MCF 10A (cell line): ENCODE measurements around the gene POLR1A. TPM values are rescaled to one million over a fixed set of nuclear protein-coding genes. Genes with fewer than 3 reads are reported as not detected.

ENCODE experiments used
- BruUV-seq: library from RNA; stranded (reverse); fragments of 400-500 nt; replicated peaks from 2 replicates; lab custom pipeline; 2021; lab: Mats Ljungman, UMichigan
- CTCF ChIA-PET: fragments of 300-600 bp; sonication (Branson Sonifier 250); formaldehyde crosslinking; extraction: SDS; loops from one replicate; lab custom pipeline; 2021; ENCODE audit warnings: antibody characterized with exemption, inconsistent platforms; lab: Yijun Ruan, JAX
- POLR2A ChIA-PET: fragments of 300-600, 350-650 bp; sonication (Branson Sonifier 250); formaldehyde crosslinking; extraction: SDS; loops from one replicate; lab custom pipeline; 2020; ENCODE audit warnings: antibody characterized with exemption, inconsistent platforms; lab: Yijun Ruan, JAX
- DNase-seq: peaks from one replicate; pipeline ENCODE4 v3.0.0-alpha.2; 2018; ENCODE audit not compliant: unreplicated experiment
- H3K27ac Mint-ChIP-seq: one replicate; pipeline ENCODE4 v1.8.0; 2022; ENCODE audit warnings: mild to moderate bottlenecking, low read depth, mixed read lengths; ENCODE audit not compliant: unreplicated experiment
- H3K27me3 Mint-ChIP-seq: one replicate; pipeline ENCODE4 v1.8.0; 2022; ENCODE audit warnings: mixed read lengths; ENCODE audit not compliant: insufficient read depth, unreplicated experiment
- H3K36me3 Mint-ChIP-seq: one replicate; pipeline ENCODE4 v1.8.0; 2022; ENCODE audit warnings: mild to moderate bottlenecking, moderate library complexity, mixed read lengths; ENCODE audit not compliant: insufficient read depth, unreplicated experiment
- H3K4me1 Mint-ChIP-seq: one replicate; pipeline ENCODE4 v1.8.0; 2022; ENCODE audit warnings: mixed read lengths; ENCODE audit not compliant: insufficient read depth, unreplicated experiment
- H3K4me3 Mint-ChIP-seq: one replicate; pipeline ENCODE4 v1.8.0; 2022; ENCODE audit warnings: mild to moderate bottlenecking, moderate library complexity, mixed read lengths; ENCODE audit not compliant: unreplicated experiment
- H3K9me3 Mint-ChIP-seq: one replicate; pipeline ENCODE4 v1.8.0; 2022; ENCODE audit warnings: mixed read lengths; ENCODE audit not compliant: unreplicated experiment
- intact Hi-C: fragments of 100-400 bp; cut with micrococcal nuclease; formaldehyde crosslinking; loops from 2 replicates; pipeline ENCODE4 v1.14.1; 2022
- total RNA-seq: library from RNA; stranded (reverse); gene quantifications from 2 replicates; pipeline ENCODE4 v1.2.3, GENCODE V29; 2022
- TF ChIP-seq, protein P1 (sequence below): fragments of 200-600 bp; IDR thresholded peaks from one replicate; pipeline ENCODE4 v1.8.0; 2022; ENCODE audit warnings: antibody characterized with exemption, mild to moderate bottlenecking; ENCODE audit not compliant: unreplicated experiment

Gene POLR1A
- total RNA-seq, 1 experiment from 2014 or later, result 52.7 TPM

GRCh38 chr2:86014493-86014892 is 91.2 kb downstream of the POLR1A start:
- CTCF ChIA-PET, result interaction anchor here (0.5 kb wide), 1 partner anchor 103 kb away, joined by 4 read pairs; no protein-coding TSS in a partner anchor
- Mint-ChIP-seq H3K4me3 (no peak overlapping the region), H3K9me3 (peaks cover 16% of the 10 kb centered on the region), H3K27ac (no peak overlapping the region), H3K4me1 (peaks cover 15% of the 10 kb centered on the region), H3K36me3 (peaks cover 8% of the 10 kb centered on the region), H3K27me3 (no peaks in the 10 kb centered on the region)
- DNase-seq, result no peak
- TF ChIP-seq, protein P1, sequence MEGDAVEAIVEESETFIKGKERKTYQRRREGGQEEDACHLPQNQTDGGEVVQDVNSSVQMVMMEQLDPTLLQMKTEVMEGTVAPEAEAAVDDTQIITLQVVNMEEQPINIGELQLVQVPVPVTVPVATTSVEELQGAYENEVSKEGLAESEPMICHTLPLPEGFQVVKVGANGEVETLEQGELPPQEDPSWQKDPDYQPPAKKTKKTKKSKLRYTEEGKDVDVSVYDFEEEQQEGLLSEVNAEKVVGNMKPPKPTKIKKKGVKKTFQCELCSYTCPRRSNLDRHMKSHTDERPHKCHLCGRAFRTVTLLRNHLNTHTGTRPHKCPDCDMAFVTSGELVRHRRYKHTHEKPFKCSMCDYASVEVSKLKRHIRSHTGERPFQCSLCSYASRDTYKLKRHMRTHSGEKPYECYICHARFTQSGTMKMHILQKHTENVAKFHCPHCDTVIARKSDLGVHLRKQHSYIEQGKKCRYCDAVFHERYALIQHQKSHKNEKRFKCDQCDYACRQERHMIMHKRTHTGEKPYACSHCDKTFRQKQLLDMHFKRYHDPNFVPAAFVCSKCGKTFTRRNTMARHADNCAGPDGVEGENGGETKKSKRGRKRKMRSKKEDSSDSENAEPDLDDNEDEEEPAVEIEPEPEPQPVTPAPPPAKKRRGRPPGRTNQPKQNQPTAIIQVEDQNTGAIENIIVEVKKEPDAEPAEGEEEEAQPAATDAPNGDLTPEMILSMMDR, result no peak
- POLR2A ChIA-PET, result no interaction called here
- intact Hi-C loops, result no loop called here
- BruUV-seq, result no TSS peak

GRCh38 chr2:86012007-86012712 is 93.5 kb downstream of the POLR1A start:
- Mint-ChIP-seq H3K4me3 (no peak overlapping the region), H3K36me3 (peaks cover 8% of the 10 kb centered on the region), H3K4me1 (peaks cover 2% of the 10 kb centered on the region), H3K27me3 (no peaks in the 10 kb centered on the region), H3K9me3 (peaks cover 24% of the 10 kb centered on the region), H3K27ac (no peak overlapping the region)
- ChIA-PET POLR2A (interaction anchor here (0.6 to 1.3 kb wide), 2 partner anchors 13 to 64 kb away, joined by 3 to 4 read pairs; no protein-coding TSS in a partner anchor), CTCF (interaction anchor here (0.6 kb wide), 2 partner anchors 68 to 693 kb away, joined by 3 to 4 read pairs; no protein-coding TSS in a partner anchor)
- no TSS peak for BruUV-seq
- intact Hi-C loops, result no loop called here
- no peak for DNase-seq
- TF ChIP-seq, protein P1, result no peak

DNA sequence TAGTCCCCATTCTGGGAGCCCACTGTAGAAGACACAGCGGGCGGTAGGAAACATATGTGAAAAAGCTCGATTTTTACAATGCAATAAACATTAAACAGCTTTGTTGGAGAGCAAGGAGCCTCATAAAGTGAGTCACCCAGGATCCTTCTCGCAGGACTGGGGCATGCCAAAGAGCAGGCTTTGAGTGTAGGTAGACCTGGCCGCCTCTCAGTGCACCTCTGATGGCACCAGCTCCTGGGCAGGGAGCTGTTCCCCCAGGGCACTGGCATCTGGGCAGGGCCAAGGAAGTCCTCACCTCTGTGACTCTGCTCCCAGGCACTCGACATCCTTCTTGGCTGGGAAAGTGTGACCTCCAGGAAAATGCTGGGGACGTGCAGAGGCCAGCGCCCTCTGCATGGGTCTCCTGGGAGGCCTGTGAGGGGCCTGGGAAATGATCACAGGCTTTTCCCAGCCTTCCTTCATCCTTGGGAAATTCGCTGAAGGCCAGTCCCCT is 94.2 kb downstream of the POLR1A start:
- POLR2A ChIA-PET, result interaction anchor here (0.6 to 1.3 kb wide), 3 partner anchors 12 to 64 kb away, joined by 3 to 4 read pairs (median 4); no protein-coding TSS in a partner anchor
- BruUV-seq, result no TSS peak
- intact Hi-C loops, result no loop called here
- Mint-ChIP-seq H3K27ac (no peak overlapping the region), H3K27me3 (no peaks in the 10 kb centered on the region), H3K4me3 (no peak overlapping the region), H3K4me1 (no peaks in the 10 kb centered on the region), H3K36me3 (peaks cover 2% of the 10 kb centered on the region), H3K9me3 (peaks cover 31% of the 10 kb centered on the region)
- DNase-seq, result peak; percentile 25
- CTCF ChIA-PET, result interaction anchor here (0.6 kb wide), 1 partner anchor 694 kb away, joined by 4 read pairs; no protein-coding TSS in a partner anchor
- TF ChIP-seq, protein P1, result no peak

GRCh38 chr2:86010083-86010482 is 95.6 kb downstream of the POLR1A start:
- DNase-seq, result no peak
- Mint-ChIP-seq H3K4me3 (no peak overlapping the region), H3K9me3 (peaks cover 36% of the 10 kb centered on the region), H3K36me3 (no peaks in the 10 kb centered on the region), H3K27me3 (no peaks in the 10 kb centered on the region), H3K4me1 (no peaks in the 10 kb centered on the region), H3K27ac (no peak overlapping the region)
- TF ChIP-seq, protein P1, result no peak
- ChIA-PET CTCF (interaction anchor here (0.5 to 0.7 kb wide), 2 partner anchors 25 to 280 kb away, joined by 3 read pairs; no protein-coding TSS in a partner anchor), POLR2A (interaction anchor here (0.6 to 0.9 kb wide), 2 partner anchors 123 to 127 kb away, joined by 3 read pairs; no protein-coding TSS in a partner anchor)
- no TSS peak for BruUV-seq
- intact Hi-C loops, result no loop called here
